PC-3 (cell line): ENCODE measurements around the gene TOGARAM2.

Source experiments
- EZH2 ChIP-seq: fragments of 300-600 bp; sonication (generic); IDR thresholded peaks from one replicate; pipeline ENCODE4 v1.6.1; 2017; ENCODE audit warnings: antibody characterized with exemption, mild to moderate bottlenecking, low read length; ENCODE audit not compliant: unreplicated experiment
- EZH2phosphoT487 ChIP-seq: fragments of 300-600 bp; sonication (generic); IDR thresholded peaks from 2 replicates; pipeline ENCODE4 v1.6.1; 2018; ENCODE audit warnings: mild to moderate bottlenecking, antibody characterized with exemption, low read length, borderline replicate concordance
- TF ChIP-seq, protein P1 (sequence below): fragments of 300-600 bp; sonication (generic); conservative IDR thresholded peaks from 2 replicates; pipeline ENCODE4 v1.5.1; 2017; ENCODE audit warnings: antibody characterized with exemption, low read depth, mild to moderate bottlenecking, low read length

DNA sequence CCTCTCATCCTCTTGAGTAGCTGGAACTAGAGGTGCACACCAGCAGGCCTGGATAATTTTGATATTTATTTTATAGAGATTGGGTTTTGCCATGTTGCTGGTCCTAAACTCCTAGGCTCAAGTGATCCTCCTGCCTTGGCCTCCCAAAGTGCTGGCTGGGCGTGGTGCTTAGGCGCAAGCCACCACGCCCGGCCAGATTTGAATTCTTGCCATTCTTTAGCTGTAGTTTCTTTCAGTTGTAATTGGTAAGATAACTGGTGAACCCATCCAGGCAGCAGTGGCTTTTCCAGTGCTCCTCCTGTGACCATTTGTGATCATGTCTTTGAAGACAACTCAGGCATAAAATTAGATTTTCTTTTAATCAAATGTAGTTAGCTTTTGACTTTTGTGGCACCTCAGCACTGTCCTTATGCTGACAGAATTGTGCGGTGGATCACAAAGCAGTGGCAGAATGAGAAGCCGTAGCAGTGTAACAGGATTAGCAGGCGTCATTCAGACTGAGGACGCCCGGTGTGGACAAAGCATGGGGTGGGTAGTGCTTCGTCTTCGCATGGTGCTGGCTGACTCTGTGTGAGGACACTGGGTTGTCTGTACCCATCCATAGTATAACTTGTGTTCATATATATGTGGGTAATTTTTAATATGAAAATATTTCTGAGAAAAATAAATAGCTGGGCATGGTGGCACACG lies 30.0 kb upstream of the TOGARAM2 start:
- TF ChIP-seq, protein P1, sequence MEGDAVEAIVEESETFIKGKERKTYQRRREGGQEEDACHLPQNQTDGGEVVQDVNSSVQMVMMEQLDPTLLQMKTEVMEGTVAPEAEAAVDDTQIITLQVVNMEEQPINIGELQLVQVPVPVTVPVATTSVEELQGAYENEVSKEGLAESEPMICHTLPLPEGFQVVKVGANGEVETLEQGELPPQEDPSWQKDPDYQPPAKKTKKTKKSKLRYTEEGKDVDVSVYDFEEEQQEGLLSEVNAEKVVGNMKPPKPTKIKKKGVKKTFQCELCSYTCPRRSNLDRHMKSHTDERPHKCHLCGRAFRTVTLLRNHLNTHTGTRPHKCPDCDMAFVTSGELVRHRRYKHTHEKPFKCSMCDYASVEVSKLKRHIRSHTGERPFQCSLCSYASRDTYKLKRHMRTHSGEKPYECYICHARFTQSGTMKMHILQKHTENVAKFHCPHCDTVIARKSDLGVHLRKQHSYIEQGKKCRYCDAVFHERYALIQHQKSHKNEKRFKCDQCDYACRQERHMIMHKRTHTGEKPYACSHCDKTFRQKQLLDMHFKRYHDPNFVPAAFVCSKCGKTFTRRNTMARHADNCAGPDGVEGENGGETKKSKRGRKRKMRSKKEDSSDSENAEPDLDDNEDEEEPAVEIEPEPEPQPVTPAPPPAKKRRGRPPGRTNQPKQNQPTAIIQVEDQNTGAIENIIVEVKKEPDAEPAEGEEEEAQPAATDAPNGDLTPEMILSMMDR, result no peak
- TF ChIP-seq EZH2phosphoT487 (no peak), EZH2 (no peak)
